Measurements from ENCODE around the gene AJM1. TPM values are rescaled to one million over a fixed set of nuclear protein-coding genes. Genes with fewer than 3 reads are reported as not detected.

AJM1 gene
- polyA plus RNA-seq, 3 donors, result 1.2 to 4.0 (median 1.7) TPM

DNA sequence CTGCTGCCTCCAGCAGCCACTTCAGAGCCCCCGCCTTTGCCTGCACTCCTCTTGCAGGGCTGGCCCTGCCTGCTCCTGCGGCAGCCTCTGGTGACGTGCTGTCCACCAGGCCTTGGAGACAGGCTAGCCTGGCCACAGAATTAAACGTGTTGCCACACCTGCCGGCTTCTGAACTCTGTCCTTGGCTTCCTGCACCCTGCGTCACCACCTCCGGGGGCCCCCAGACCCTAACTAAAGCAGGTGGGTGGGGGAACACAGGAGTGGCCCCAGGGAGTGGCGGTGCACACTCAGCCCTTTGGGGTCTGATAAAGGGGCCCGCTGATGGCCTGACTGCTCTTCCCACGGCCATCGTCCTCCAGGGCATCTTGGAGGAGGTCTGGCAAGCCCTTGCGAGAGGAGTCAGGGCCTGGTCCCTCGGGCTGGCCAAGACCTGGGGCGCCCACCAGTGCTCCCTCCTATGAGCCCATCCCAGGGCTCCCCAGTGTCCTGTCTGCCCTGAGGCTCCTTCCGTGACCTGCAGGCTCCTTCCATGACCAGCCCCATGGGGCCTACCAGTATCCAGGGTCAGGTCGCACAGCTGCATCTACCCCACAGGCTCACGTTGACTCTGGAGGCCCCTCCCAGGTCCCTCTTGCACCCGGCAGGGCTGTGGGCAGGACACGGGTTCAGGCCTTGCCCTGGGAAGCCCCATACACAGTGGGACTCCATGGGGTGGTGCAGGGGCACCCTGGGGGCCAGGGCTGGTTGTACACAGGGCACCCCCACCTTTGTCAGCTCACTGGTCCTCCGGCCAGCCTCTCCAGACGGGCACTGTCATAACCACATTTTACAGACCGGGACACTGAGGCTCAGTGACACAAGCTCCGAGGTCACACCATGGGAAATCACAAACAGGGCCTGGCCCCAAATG is 8.8 kb downstream of the AJM1 start:
- WGBS, 3 donors, result 69 to 86% (median 82%) methylated on average over 23 of the region's 23 CpGs
- no peak overlapping the region for H3K27ac ChIP-seq (ENCODE audit: low read depth, low read length)

DNA sequence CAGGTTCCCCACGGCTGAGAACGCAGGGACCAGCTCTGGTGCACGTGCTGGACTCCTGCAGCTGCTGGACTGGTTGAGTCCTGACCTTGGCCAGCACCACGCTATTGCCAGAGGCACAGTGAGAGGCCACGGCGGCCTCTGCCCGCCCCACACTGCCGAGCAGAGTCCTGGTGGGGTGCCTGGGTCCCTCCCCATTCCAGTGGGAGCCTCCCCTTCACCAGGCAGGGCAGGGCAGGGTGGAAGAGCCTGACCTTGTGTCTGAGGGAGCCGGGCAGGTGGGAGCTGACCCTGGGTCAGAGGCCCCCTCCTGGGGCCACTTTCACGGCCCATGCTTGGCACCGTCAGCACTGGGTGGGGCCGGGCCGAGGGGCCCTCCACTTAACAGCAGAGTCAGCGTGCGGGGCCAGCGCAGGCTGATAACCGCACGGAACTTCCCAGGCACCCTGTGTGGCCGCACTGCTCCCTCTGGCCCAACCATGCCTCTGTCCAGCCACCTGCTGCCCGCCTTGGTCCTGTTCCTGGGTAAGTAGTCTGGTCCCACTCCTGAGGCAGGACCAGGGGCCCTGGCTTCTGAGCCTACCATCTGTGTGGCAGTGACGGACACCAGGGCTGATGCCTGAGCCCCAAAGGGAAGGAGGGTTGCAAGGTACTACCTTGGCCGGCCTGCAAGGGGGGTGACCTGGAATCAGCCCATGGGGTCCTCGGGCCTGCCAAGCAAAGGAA is 9.8 kb downstream of the AJM1 start, which contains the start of gene MAMDC4:
Gene MAMDC4, plus strand, starts transcription at position 406 of the 723 bp plus-strand sequence. Its CDS starts 71 bp downstream, at position 477.
- no peak within 1 kb of the TSS for H3K27ac ChIP-seq (ENCODE audit: low read depth, low read length)
- 47 to 77% (median 72%) methylated on average over 22 to 23 of the region's 23 CpGs for WGBS, 3 donors

DNA sequence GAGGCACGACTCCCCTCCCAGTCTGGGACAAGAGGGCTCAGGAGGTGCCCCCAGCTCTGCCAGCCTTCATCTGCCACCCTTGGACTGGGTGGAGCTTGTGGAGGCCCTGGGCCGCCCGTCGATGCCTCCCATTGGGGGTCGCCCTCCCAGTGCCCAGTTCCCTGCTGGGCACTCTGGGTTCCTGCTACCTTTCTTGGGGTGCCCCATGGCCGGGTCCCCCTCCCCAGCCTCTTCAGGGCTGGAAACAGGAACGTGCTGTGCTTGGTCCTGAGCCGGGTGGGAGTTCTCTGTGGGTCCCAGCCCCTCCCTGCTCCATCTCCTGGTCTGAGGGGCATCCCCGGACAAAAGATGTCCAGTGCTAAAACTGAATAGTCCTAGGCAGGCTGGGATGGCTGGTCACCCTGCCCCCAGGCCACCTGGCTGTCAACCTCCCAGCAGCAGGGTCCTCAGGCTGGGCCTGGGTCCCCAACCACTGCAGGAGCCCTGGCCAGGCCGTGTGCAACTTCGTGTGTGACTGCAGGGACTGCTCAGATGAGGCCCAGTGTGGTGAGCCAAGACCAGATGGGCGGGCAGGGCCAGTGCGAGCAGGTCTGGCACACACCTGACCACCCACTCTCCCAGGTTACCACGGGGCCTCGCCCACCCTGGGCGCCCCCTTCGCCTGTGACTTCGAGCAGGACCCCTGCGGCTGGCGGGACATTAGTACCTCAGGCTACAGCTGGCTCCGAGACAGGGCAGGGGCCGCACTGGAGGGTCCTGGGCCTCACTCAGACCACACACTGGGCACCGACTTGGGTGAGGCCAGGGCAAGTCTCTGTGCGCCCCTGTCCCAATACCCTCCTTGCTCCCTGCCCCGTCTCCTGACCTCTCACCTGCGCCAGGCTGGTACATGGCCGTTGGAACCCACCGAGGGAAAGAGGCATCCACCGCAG is 10.7 kb downstream of the AJM1 start:
- H3K27ac ChIP-seq (ENCODE audit: low read depth, low read length), result no peak overlapping the region
- WGBS, 3 donors, result 84 to 89% (median 87%) methylated on average over 26 to 29 of the region's 29 CpGs

DNA sequence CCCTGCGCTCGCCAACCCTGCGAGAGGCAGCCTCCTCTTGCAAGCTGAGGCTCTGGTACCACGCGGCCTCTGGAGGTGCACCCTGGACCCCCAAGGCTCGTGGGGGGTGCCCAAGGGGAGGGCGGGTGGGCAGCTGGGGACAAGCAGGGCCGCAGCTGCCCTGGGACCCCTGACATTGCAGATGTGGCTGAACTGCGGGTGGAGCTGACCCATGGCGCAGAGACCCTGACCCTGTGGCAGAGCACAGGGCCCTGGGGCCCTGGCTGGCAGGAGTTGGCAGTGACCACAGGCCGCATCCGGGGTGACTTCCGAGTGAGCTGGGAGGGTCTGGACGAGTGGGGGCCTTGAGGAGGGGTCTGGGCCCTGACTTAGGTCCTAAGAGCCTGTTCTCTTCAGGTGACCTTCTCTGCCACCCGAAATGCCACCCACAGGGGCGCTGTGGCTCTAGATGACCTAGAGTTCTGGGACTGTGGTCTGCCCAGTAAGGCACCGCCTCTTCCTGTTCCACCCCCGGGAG is 11.4 kb downstream of the AJM1 start:
- H3K27ac ChIP-seq (ENCODE audit: low read depth, low read length), result no peak overlapping the region
- 80 to 89% (median 84%) methylated on average over 18 of the region's 18 CpGs for WGBS, 3 donors

DNA sequence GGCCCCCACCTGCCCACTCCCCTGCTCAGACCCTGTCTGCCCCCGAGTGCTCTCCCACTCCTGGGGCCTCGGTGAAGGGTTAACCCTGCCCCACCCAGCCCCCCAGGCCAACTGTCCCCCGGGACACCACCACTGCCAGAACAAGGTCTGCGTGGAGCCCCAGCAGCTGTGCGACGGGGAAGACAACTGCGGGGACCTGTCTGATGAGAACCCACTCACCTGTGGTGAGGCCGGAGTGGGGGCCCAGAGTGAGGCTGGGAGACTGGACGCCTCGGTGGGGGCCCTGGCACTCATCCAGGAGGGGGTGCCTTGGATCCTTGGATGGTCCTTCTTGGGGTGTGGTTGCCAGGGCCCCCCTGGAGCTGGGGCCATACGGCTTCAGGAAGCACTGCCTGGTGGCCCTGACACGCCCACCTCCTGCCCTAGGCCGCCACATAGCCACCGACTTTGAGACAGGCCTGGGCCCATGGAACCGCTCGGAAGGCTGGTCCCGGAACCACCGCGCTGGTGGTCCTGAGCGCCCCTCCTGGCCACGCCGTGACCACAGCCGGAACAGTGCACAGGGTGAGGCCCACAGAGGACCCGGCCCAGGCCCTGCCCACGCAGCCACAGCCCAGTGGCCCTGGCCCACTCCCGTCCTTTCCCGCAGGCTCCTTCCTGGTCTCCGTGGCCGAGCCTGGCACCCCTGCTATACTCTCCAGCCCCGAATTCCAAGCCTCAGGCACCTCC is 12.0 kb downstream of the AJM1 start:
- no peak overlapping the region for H3K27ac ChIP-seq (ENCODE audit: low read depth, low read length)
- WGBS, 3 donors, result 74 to 81% (median 79%) methylated on average over 28 to 30 of the region's 30 CpGs

DNA sequence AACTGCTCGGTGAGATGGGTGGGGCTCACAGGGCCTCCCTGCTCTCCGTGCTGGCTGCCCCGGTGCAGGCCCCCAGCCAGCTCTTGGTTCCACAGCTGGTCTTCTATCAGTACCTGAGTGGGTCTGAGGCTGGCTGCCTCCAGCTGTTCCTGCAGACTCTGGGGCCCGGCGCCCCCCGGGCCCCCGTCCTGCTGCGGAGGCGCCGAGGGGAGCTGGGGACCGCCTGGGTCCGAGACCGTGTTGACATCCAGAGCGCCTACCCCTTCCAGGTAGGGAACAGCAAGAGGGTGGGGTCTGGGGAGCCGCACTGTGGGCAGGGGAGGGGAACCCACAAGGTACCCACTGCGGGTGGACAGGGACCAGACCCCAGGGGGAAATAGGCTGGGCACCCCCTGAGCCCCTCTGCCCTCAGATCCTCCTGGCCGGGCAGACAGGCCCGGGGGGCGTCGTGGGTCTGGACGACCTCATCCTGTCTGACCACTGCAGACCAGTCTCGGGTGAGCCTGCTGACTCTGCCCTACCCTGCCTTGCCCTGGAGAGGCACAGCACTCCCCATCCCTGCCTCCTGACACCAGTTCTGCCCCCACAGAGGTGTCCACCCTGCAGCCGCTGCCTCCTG is 12.7 kb downstream of the AJM1 start:
- WGBS, 3 donors, result 82 to 87% (median 86%) methylated on average over 22 to 23 of the region's 23 CpGs

DNA sequence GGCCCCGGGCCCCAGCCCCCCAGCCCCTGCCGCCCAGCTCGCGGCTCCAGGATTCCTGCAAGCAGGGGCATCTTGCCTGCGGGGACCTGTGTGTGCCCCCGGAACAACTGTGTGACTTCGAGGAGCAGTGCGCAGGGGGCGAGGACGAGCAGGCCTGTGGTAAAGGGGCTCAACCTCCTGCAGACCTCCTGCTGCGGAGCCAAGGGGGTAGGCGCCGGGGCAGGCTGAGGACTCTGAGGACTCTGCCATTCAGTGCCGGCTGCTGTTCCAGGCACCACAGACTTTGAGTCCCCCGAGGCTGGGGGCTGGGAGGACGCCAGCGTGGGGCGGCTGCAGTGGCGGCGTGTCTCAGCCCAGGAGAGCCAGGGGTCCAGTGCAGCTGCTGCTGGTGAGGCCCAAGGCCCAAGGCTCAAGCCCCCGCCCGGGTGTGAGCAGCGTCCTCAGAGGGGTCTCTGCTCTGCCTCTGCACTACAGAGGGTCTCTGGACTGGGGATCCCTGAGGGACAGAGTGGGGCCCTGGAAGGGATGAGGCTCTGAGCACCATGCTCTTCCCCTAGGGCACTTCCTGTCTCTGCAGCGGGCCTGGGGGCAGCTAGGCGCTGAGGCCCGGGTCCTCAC is 13.3 kb downstream of the AJM1 start:
- H3K27ac ChIP-seq (ENCODE audit: low read depth, low read length), result no peak overlapping the region
- 74 to 81% (median 77%) methylated on average over 21 to 26 of the region's 26 CpGs for WGBS, 3 donors

More for the DNA sequence above, 12.7 kb downstream of the AJM1 start:
- H3K27ac ChIP-seq (ENCODE audit: low read depth, low read length), result no peak overlapping the region

DNA sequence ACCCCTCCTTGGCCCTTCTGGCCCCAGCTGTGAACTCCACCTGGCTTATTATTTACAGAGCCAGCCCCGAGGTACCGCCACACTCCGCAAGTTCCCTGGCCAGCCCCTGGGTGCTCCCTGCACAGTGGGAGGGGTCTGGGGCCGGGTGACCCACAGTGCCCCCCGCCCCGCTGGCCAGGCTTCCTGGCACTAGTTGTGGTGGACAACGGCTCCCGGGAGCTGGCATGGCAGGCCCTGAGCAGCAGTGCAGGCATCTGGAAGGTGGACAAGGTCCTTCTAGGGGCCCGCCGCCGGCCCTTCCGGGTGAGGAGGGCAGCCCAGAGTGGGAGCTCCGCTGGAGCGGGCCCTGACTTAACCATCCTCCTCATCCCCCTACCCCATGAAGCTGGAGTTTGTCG is 13.8 kb downstream of the AJM1 start:
- H3K27ac ChIP-seq (ENCODE audit: low read depth, low read length), result no peak overlapping the region
- 42 to 75% (median 72%) methylated on average over 15 of the region's 15 CpGs for WGBS, 3 donors

DNA sequence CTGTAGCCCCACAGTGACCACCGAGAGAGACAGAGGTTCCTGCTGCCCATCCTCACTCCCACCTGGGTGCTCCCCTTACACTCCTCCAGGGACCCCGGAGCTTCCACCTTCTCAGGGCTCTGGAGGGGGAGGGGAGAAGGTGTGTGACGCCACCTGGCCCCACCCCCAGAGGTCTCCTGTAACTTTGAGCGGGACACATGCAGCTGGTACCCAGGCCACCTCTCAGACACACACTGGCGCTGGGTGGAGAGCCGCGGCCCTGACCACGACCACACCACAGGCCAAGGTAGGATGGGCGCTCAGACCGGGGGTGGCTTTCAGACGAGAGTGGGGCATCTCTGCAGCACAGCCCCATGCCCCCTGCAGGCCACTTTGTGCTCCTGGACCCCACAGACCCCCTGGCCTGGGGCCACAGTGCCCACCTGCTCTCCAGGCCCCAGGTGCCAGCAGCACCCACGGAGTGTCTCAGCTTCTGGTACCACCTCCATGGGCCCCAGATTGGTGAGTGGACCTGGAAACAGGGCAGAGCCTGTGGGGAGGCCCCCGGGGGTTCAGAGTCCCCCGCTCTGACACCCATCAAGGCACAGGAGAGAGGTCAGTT is 14.4 kb downstream of the AJM1 start:
- WGBS, 3 donors, result 74 to 81% (median 76%) methylated on average over 13 to 14 of the region's 14 CpGs
- no peak overlapping the region for H3K27ac ChIP-seq (ENCODE audit: low read depth, low read length)

DNA sequence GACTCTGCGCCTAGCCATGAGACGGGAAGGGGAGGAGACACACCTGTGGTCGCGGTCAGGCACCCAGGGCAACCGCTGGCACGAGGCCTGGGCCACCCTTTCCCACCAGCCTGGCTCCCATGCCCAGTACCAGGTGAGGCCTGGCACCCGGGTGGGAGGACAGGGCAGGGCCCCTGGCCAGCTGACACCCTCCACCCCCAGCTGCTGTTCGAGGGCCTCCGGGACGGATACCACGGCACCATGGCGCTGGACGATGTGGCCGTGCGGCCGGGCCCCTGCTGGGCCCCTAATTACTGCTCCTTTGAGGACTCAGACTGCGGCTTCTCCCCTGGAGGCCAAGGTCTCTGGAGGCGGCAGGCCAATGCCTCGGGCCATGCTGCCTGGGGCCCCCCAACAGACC is 14.9 kb downstream of the AJM1 start:
- WGBS, 3 donors, result 73 to 91% (median 87%) methylated on average over 15 to 19 of the region's 19 CpGs
- no peak overlapping the region for H3K27ac ChIP-seq (ENCODE audit: low read depth, low read length)

DNA sequence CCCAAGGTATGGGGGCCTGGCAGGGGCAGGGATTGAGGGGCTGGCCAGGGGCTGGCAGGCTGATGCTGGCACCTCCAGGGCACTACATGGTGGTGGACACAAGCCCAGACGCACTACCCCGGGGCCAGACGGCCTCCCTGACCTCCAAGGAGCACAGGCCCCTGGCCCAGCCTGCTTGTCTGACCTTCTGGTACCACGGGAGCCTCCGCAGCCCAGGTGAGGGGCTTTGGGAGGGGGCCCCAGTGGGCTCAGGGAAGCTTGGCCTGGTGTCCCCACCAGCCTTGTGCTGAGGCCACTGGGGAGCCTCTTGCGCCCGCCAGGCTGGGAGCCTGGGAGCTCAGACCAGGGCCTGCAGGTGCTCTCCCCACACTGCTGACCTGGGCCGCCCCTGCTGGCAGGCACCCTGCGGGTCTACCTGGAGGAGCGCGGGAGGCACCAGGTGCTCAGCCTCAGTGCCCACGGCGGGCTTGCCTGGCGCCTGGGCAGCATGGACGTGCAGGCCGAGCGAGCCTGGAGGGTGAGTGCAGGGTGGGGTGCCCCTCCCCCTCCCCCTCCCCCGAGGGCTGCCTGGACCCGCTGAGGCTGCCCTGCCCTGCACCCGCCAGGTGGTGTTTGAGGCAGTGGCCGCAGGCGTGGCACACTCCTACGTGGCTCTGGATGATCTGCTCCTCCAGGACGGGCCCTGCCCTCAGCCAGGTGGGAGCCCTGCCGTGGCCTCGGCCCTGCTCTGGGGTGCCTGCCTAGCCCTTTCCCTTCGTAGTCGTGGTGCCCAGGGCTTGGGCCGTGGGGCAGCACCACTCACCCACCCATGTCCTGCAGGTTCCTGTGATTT is 15.5 kb downstream of the AJM1 start:
- no peak overlapping the region for H3K27ac ChIP-seq (ENCODE audit: low read depth, low read length)
- WGBS, 3 donors, result 51 to 88% (median 78%) methylated on average over 24 to 28 of the region's 29 CpGs

DNA sequence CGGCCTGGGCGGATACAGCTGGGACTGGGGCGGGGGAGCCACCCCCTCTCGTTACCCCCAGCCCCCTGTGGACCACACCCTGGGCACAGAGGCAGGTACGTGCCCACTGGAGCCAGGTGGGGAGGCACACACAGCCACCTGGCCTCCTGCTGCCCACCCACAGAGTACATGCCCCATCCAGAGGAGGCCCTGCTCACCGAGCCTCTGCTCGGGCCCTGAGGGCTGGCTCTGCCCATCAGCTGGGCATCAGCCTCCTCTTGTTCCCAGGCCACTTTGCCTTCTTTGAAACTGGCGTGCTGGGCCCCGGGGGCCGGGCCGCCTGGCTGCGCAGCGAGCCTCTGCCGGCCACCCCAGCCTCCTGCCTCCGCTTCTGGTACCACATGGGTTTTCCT is 16.2 kb downstream of the AJM1 start:
- H3K27ac ChIP-seq (ENCODE audit: low read depth, low read length), result no peak overlapping the region
- 83 to 92% (median 85%) methylated on average over 15 of the region's 15 CpGs for WGBS, 3 donors

DNA sequence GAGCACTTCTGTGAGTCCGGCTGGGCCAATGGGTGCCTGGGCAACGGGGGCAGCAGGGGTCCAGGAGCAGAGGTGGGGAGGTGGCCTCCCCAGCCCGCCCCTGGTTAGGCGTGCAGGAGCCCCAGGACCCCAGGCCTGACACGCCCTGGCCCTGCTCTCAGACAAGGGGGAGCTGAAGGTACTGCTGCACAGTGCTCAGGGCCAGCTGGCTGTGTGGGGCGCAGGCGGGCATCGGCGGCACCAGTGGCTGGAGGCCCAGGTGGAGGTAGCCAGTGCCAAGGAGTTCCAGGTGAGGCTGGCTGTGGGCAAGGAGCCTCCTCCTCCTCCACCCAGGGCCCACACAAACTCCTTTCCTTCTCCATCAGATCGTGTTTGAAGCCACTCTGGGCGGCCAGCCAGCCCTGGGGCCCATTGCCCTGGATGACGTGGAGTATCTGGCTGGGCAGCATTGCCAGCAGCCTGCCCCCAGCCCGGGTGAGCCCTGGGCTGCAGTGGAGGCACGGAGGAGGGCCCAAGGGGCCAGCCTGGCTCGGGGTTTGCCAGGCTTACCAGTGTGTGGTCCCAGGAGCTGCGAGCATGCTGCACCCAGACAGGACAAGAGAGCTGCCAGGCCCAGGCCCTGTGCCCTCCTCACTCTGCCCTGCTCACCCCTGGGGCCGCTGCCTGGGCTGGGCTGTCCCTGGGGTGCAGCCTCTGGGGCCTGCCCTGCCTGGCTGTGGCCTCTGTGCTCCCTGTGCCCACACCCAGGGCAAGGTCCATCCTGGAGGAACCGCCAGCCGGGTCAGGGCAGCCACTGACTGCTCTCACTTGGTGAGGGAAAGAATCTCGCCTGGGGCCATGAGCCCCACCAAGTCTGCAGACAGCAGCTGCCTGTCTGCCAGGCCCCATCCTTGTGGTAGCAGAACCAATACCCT is 16.8 kb downstream of the AJM1 start:
- H3K27ac ChIP-seq (ENCODE audit: low read depth, low read length), result no peak overlapping the region
- 45 to 72% (median 63%) methylated on average over 19 to 20 of the region's 20 CpGs for WGBS, 3 donors

DNA sequence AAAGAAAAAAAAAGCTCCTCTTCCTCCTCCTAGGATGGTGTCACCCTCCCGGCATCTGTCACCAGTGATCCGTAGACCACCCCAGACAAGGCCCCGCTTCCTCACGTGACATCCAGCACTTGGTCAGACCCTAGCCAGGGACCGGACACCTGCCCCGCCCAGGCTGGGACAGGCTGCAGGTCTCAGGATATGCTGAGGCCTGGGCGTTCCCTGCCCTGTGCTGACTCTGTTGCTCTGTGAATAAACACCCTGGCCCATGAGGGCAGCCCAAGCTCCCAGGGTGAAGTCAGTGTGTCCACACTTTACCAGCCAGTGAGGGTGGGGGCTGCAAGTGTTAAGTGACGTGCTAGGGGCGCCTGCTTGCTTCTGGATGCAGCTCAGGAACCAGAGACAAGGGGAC is 18.3 kb downstream of the AJM1 start:
- H3K27ac ChIP-seq (ENCODE audit: low read depth, low read length), result no peak overlapping the region
- WGBS, 3 donors, result 81 to 92% (median 88%) methylated on average over 9 of the region's 9 CpGs
